ENCODE data around the gene LMAN2.
"Not testable (repeated sequence)": the region's sequence is repeated elsewhere in the genome, so short reads cannot be mapped to it uniquely, and the experiment has no call there.

Gene LMAN2

DNA sequence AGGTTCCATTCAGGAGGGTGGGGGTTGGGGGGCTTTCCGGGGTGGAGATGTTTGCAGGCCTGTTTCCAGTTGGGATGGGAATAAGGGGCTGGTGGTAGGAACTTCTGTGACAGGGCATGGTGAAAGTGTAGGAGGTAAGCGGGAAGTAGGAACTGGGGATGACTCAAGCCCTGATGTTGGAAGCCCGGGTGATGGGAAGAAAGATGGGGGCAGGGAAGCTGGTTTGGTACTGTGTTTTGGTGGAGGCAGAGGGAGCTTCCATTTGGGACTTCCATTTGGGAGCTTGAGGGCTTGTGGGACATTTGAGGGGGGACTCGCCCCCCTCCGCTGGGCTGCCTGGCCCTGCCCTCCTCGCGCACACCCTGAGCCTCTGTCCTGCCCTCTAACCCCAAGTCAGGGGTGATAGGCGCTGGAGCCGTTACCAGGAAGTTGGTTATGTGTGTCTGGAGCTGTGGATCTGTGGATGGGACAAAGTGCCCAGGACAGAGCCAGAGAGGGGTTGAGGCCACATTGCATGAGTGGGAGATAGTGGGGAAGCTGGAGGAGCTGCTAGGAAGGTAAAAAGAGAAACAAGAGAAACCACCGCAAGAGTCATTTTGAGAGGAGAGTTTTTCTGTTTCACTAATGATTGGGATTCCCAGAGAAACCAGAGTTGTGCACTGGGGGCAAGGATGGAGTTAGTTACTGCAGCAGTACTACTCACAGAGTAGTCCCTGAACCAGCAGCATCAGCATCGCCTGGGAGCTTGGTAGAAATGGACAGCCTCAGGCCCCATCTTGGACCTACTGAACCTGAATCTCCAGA is 12.9 kb upstream of the LMAN2 start:
- no peak for DNase-seq (ENCODE audit: low read depth)

DNA sequence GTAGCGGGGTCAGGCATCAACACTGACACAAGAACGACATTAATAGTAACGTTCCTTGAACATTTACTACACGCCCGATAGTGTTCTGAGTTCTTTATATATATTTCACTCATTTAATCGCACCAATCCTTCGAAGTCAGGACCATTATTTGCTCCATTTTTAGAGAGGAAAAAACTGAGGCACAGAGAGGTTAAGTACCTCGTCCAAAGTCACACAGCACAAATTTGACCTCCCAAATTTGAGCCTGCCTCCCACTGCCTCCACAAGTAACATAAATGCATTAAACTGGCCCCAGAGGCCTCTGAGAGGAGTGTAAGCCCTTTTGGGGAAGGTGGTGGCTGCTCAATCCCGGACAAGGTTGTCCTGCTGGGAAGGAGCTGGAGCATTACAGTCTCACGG is 12.1 kb upstream of the LMAN2 start:
- DNase-seq (ENCODE audit: low read depth) = no peak

DNA sequence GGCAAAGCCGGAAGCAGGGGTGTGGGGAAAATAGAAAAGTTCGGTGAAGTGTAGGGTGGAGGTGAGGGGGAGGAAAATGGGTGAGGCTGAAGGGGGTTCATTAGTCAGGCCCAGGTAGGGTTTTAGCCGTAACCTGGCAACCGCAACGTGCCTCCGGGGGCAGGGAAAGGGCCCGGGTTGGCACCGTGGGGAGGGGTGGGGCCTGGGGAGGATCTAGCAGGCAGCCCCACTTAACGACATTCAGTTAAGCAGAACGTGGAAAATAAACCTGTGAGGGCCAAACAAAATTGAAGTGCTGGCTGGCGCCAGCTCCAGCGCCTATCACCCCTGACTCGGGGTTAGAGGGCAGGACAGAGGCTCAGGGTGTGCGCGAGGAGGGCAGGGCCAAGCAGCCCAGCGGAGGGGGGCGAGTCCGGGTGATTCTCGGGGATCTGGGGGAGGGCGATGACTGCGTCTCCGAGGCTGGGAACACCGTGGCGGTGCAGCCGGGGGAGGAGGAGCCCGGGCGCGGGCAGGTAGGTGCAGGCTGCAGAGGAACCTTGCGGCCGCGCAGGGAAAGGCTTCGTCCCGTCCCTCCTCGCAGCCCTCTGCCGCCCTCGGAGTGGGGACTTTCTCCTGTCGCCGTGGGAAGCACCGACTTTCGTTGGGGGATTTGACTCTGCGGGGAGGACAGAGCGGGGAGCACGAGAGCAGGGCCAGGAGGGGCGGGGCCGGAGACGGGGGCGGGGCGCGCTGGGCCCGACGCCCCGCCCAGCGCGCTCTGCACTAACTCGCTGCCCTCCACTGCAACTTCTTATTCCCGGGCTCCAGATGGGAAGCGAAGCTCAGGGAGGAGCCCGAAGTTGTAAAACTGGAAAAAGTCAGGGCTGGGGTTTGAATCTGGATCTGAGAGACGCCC is 11.4 kb upstream of the LMAN2 start:
- DNase-seq (ENCODE audit: low read depth) = peak; percentile 40

DNA sequence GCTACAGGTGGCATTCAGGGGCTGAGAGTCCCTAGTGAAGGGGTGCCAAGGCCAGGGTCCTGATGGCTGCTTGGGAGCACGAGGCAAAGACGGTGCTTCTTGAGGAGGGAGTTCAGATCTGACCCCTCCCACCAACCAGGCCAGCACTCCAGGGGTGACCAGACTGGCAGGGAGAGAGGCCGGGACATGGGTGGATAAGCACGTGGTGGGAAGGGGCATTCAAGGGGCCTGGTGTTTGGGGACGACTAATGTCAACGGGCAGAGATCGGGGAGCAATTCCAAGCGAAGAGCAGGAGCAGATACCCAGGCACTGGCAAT is 10.8 kb upstream of the LMAN2 start:
- DNase-seq (ENCODE audit: low read depth) = no peak

DNA sequence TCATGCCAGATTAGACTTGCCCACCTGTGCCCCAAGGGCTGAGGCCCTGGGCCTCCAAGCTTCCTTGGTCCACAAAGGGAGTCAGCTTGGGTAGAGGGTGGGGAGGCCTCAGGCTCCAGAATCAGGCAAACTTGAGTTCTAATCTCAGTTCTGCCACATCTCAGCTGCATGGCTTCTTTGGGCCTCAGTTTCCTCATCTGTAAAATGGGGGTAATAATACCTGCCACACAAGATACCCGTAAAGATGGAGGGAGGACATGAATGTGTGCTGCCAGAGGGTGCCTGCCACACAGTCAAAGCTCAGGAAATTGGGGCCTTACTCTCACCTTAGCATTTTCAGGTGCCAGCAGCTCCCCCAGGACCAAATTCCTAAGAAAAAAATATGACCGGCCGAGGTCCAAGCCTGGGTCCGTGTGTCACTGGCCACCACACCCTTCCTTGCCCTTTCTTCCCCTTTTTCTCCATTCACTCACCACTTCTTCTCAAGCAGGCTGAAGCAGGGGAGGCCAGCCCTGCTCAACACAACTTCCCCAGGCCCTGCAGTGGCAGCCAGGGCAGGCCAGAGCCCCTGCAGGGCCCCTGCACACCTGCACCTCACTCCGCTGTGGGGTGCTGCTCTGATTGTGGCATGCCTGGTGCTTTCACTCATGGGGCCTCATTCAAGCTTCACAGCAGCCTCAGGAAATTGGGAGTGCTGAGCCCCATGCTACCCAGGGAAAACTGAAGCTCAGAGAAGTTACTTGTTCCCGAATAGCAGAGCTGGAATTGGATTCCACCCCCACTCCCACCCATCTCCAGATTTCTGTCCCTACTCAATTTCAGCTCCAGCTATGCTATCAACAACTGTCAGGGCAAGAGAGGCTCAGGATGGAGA is 10.2 kb upstream of the LMAN2 start:
- DNase-seq (ENCODE audit: low read depth) = no peak

DNA sequence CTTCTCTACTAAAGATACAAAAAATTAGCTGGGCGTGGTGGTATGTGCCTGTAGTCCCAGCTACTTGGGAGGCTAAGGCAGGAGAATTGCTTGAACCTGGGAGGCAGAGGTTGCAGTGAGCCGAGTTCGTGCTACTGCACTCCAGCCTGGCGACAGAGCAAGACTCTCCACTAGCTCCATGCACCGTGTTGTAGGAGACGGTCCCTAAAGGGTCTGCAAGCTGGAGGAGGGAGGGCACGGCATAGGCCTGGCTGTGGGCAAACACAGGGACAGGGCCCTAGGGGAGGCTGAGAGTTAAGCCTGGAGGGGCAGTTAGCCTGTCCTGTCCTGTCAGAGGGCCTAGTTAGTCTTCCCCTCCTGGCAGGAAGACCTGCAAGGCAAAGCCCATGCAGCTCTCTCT is 9.3 kb upstream of the LMAN2 start:
- DNase-seq (ENCODE audit: low read depth) = not testable (repeated sequence)

DNA sequence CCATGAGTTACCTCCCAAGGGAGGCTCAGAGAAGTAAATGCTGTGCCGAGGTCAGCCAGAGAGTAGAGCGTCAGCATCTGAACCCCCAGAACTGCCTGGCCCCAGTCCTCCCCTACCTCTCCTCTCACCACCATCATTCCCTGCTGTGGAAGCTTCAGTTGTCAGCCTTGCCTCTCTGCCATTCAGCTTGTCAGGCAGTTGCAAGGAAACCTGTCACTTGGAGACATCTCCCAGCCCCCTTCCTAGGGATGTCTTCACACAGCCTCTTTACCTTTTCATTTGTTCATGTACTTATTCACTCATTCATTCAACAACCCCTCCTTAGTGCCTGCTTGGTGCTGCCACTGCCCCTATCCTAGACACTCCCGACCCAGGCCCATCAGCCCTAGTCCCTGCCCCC is 8.4 kb upstream of the LMAN2 start:
- no peak for DNase-seq (ENCODE audit: low read depth)

DNA sequence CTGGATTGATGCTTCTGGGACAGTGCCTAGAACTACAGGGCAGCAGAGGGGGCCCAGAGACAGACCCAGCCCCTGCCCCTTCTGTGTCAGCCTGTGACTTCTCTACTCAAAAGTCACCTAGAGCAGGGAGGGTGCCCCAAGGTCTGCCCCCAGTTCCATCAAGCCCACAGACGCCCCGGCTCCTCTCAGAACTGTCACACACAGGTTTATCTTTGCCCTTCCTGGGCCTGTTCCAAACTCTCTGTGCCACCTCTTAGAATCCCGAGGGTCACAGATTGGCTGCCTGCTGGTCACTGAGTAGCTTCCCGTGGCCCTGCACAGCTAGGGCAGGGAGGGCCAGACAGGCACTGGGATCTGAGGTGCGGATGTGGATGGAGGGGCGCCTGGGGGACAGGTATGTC is 8.0 kb upstream of the LMAN2 start:
- no peak for DNase-seq (ENCODE audit: low read depth)

DNA sequence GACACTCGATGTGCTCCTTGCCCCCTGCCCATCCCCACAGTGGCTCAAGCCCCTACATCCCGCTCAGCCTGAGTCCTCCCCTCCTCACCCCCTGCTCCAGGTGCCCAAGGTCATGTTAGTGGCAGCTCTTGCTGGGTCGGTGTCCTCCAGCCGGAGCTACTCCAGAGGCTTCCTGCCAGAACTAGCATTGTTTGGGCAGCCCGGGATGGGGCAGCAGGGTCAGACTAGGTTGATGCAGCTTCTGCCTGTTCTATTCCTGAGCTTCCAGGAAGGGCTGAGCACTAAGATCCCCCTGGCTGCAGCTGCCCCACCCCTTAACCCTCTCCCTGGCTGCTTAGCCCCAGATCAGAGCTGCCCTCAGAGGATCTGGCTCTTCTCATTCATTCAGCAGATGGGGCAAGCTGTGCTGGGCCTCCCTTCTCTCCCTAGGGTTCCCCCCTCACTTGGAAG is 6.9 kb upstream of the LMAN2 start:
- no peak for DNase-seq (ENCODE audit: low read depth)

DNA sequence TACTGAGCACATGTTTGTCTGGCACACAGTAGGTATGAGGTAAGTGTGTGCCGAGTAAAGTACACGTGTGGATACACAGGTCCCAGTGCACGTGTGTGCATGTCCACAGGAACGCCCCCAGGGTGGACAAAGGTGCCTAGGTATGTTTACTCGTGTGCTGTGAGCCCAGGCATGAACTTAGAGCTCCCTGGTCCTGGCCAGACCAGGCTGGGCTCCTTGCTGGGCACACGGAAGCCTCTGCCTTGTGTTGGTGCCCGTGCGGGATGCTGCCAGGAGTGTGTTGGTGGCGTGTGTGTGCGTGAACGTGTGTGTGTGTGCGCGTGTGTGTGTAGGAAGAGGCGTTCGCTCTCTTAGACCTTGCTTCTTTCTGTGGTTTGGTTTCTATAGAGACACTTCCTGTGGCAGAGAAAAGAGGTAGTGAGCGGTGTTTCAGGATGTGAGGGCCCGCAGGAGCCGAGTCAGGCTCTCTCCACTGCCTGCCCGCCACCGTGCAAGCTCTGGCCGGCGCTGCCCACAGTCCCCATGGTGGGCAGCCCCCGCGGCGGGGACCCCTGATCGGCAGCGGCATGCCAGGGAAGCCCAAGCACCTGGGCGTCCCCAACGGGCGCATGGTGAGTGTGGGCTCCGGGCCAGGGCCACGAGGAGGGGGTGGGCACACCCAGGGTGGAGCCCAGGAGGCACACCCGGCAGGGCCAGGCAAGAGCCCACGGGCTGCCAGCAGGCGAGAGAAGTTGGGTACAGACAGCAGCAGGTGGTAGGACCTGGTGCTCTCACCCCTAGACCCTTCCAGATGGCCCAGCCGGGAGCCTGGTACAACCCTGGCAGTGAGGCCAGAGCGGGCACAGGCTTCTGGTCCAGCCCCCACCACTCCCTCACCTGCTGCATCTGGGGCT is 6.2 kb upstream of the LMAN2 start, which contains the start of gene RGS14:
TSS of gene RGS14 (plus strand) at position 466 of the 893 bp plus-strand sequence. CDS start at position 567, 101 bp downstream.
- no peak for DNase-seq (ENCODE audit: low read depth)

DNA sequence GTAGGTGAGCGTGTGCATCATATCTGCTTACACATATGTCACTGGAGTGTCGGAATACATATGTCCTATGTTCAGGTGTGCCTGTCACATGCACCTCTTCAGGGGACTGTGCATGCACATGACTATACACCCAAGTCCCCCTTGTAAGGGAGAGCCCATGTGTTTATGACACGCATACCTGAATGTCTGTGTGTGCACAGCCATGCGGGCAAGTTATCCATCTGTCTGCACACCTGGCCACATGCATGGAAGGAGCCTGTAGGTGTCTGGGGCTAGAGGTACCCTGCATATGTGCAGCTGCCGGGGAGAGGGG is 5.6 kb upstream of the LMAN2 start:
- DNase-seq (ENCODE audit: low read depth) = no peak

DNA sequence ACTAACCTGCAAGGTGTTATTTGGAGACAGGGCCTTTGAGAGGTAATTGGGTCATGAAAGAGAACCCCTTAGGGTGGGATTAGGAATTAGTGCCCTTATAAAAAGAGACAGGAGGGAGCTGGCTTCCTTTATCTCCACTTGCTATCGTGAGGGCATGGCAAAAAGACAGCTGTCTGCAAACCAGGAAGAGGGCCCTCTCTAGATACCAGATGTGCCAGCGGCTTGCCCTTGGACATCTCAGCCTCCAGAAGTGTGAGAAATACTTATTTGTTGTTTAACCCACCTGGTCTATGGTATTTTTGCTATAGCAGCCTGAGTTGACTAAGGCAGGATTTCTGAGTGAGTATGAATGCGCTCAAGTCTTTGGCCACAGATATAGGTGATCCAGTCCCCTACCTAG is 5.3 kb upstream of the LMAN2 start:
- no peak for DNase-seq (ENCODE audit: low read depth)

DNA sequence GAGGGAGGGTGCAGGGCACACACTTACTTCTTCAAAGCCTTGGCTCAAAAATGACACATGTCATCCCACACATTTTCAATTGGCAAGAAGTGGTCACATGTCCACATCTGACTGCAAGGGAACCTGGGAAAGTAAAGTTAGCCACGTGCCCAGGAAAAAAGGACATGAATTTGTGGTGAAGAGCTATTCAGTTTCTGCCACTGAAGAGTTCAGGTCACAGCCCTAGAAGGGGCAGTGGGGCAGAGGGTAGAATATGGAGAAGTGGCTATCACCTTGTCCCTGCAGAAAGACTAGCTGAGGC is 4.3 kb upstream of the LMAN2 start:
- DNase-seq (ENCODE audit: low read depth) = no peak

DNA sequence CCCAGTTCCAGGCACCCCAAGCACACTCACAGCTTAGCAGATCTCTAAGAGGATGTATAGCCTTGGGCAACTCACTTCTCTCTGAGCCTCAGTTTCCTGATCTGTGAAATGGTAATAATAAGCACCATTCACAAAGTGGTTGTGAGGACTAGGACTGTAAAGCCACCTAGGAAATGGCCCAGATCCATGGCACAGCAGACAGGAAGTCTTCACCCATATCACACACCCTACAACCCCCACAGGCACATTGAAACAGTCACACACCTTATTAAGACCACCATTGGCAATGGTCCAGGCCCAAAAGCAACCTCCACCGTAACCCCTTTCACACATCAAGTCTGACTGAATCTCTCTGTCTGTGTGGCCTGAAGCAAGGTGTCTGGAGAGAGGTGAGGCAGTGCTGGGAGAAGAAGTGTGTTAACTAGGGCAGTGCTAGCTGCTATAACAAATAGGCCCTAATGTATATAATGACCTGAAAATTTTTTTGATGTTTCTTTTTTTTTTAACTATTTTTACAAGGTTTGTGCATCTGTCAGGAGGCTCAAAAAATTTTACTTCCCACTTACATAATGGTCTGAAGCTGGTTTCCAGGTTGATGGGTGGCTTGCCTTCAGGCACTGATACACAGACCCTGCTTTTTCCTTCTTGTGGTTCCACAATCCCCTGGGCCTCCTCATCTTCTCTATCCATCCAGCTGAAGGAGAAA is 3.8 kb upstream of the LMAN2 start:
- no peak for DNase-seq (ENCODE audit: low read depth)

DNA sequence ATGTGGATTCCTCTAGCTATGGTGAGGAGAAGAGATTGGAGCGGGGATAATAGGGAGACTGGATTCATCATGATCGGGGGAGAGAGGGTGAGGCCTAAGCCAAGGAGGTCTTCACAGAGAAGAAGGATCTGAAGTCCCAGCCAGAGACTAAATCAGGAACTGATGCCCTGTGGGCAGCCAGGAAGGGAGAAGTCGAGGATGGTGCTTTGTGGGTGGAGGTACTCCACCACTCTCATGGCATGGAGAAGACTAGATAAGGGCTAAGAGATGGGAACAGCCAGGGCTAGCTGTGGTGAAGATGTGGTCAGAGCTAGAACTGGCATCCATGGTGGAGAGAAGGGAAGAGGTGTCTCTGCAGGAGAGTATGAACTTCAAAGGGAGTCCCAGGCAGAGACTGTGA is 3.2 kb upstream of the LMAN2 start:
- no peak for DNase-seq (ENCODE audit: low read depth)

DNA sequence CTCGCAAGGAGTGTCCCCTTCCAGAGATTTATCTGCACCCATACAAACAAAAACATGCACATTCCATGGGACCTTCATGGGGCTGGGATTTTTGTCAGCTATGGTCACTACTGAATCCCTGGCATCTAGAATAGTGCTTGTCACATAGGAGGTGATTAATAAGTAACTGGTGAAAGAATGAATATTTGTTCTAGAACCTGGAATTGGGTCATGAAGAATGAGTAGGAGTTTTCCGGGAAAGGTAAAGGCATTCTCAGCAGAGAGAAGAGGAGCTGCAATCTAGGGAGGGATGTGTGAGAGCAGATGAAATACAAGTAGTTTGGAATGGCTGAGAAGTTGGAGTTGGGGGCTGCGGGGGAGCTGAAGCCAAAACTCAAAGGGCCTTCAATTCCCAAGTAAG is 2.8 kb upstream of the LMAN2 start:
- DNase-seq (ENCODE audit: low read depth) = no peak

DNA sequence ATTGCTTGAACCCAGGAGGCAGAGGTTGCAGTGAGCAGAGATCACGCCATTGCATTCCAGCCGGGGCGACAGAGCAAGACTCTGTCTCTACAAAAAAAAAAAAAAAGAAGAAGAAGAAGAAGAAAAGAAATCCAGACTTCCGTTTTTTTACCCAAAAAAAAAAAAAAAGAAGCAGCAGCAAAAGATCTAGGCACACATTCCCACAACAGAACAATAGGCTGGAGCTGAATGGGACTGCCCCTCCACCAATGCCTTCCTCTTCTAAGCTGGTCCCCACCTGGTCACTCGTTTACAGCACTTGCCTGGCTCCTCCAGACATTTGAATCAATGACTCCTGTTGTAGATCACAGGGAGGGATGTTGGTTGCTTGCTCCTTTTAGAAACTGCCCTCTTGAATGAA is 1.6 kb upstream of the LMAN2 start:
- no peak for DNase-seq (ENCODE audit: low read depth)

DNA sequence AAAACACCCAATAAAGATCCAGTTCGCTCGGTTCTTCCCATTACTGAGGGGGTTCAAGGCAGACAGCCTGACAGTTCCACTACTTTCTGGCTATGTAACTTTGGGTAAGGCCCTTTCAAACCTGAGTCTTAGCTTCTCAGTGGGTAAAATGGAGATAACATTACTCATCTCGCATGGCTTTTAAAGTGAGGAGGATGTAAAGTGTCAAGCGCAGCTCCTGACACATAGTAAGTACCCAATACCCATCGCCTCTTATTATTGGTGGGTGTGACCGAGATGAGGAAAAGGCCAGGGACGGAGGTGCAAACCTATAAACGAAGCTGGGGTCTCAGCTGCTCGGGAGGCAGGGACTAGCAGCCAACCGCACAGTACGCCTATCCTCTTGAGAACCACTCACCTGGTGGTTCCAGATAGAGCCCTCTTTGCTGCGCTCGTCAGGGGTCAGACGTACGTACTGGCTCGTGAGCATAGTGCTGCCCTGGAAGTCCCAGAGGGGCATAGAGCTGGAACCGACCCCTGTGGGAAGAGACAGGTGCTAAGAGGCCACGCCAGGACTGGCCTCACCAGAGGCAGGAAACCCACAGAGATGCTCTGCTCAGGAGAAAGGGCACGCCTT is 584 bp downstream of the LMAN2 start:
- no peak for DNase-seq (ENCODE audit: low read depth)

DNA sequence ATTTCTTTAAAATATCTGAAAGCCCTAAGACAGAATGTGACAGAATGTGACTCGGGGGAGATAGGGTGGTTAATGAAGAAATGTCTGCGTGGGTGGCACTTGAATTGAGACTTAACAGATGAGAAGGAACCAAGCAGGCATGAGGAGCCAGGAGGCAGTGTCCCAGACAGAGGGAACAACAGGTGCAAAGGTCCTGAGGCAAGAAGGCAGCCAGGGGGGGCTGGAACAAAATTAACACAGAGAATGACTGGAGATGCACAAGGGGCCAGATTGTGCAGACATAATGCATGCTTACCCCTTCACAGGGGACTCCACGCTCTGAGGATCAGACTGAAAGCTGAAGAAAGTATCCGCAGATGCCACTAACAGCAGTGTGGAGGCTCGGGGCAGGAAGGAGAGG is 1.7 kb downstream of the LMAN2 start:
- DNase-seq (ENCODE audit: low read depth) = no peak

DNA sequence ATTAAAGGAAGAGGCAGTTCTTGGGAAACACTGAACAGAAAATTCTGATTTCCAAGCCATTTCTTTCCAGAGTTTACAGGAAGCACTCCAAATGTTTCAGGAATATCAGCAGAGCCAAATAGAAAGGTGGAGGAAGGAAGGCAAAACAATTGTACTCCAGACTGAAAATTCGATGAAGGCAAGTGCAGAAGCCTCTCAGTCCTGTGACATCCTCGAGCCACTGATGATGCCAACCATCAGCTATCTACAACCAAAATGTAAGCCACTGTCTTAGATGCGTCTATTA is 2.2 kb downstream of the LMAN2 start:
- no peak for DNase-seq (ENCODE audit: low read depth)

DNA sequence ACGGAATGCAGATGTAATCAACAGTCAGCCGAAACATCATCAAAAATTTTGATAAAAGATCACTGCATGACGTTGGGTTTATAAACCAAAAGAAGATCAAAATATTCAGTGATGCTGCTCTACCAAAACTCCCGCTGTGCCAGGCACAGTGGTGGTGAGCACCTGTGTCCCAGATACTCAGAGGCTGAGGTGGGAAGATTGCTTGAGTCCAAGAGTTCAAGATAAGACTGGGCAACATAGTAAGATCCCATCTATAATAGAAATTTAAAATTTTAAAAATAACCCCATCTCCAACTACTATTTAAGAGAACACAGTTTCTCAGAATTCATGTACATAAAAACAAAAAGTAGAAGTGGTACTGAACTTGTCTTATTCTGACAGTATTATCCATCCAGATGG is 3.8 kb downstream of the LMAN2 start:
- no peak for DNase-seq (ENCODE audit: low read depth)
